Measurements from ENCODE around the gene APC2. TPM values are rescaled to one million over a fixed set of nuclear protein-coding genes. Genes with fewer than 3 reads are reported as not detected.

The APC2 gene
- polyA plus RNA-seq, 1 donor (not counting 4 experiments of a cell fraction or from before 2014, with no cell fraction given): 0.01 TPM

DNA sequence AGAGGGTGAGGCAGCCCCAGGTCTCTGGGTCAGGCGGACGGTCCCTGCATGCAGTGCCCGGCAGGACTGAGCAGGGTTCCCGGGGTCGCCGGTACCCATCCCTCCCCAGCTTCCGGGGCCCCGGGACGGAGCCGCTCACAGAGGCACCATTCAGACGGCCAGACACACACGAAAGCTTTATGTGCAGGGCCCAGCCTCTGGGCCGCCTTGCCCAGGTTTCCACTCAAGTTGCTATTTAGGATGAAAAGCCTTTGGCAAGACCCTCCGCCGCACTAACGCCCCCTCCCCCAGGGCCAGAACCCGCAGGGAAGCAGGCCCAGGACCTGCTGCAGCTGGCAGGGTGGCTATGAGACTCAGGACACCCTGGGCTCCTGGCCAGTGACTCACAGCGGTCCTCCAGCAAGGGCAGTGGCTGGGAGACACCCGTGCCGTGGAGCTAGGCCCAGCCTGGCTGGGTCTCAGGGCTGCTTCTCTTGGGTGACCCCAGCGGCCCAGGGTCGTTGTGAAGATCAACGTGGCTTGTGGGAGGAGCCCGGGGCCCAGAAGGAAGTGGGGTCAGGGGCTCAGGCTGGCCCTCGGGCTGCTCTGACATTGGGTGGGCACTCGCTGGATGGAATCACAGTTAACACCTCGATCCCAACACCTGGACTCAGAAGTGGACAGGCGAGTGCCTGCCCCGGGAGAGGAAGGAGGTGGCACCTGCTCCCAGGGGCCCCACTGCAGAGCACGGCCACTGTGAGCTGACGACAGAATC lies 24.3 kb downstream of the APC2 start:
- no peak overlapping the region for H3K4me2 ChIP-seq (ENCODE audit: control insufficient read depth, extremely low read depth, insufficient read depth, low read depth, low read length)
- H3K9ac ChIP-seq (ENCODE audit: control insufficient read depth, extremely low read depth, insufficient read depth, low read length): no peak overlapping the region
- TF ChIP-seq CTCF (optimal IDR thresholded peaks at IDR 0.05 in 1 of 3, IDR thresholded peaks at IDR 0.05 in 1 of 3, conservative IDR thresholded peaks at IDR 0.05 in 1 of 3; ENCODE audit: extremely low read depth in 1 of 3, insufficient read depth in 2 of 3, low read length in 3 of 3) (no peak), EZH2 (IDR thresholded peaks at IDR 0.05; ENCODE audit: low read length) (no peak)
- no peak overlapping the region for H3K27ac ChIP-seq (ENCODE audit: control insufficient read depth, insufficient read depth, low read length)
- no peak overlapping the region for H3K4me3 ChIP-seq (ENCODE audit: control insufficient read depth in 2 of 3, extremely low read depth in 1 of 3, insufficient read depth in 2 of 3, low read depth in 1 of 3, low read length in 3 of 3)
- H2AFZ ChIP-seq (ENCODE audit: control insufficient read depth, low read length): no peak overlapping the region
- no peaks in the 10 kb centered on the region for H3K9me3 ChIP-seq (ENCODE audit: control insufficient read depth, low read depth, low read length)
- peaks cover 26% of the 10 kb centered on the region for H3K79me2 ChIP-seq (ENCODE audit: control insufficient read depth, insufficient read depth, low read length)
- dilution Hi-C loops (cut with MboI; ENCODE audit: extremely low pct_ligation_motif_present, low sequenced_read_pairs): no loop called here
- H4K20me1 ChIP-seq (ENCODE audit: control insufficient read depth, extremely low read depth, insufficient read depth, low read length): peaks cover 9% of the 10 kb centered on the region
- H3K4me1 ChIP-seq (ENCODE audit: control insufficient read depth, extremely low read depth, insufficient read depth, low read length): peaks cover 19% of the 10 kb centered on the region
- DNase-seq (ENCODE audit: low read depth, low spot score) (no peak), FAIRE-seq (no peak)
- H3K9me1 ChIP-seq (ENCODE audit: control insufficient read depth, extremely low read depth, insufficient read depth, low read length): peaks cover 8% of the 10 kb centered on the region
- H3K36me3 ChIP-seq (ENCODE audit: control insufficient read depth in 2 of 2, extremely low read depth in 1 of 2, insufficient read depth in 2 of 2, low read length in 2 of 2): peaks cover 5 to 15% of the 10 kb centered on the region in 2 experiments
- peaks cover 19% of the 10 kb centered on the region for H3K27me3 ChIP-seq (ENCODE audit: control insufficient read depth, extremely low read depth, insufficient read depth, low read length)

DNA sequence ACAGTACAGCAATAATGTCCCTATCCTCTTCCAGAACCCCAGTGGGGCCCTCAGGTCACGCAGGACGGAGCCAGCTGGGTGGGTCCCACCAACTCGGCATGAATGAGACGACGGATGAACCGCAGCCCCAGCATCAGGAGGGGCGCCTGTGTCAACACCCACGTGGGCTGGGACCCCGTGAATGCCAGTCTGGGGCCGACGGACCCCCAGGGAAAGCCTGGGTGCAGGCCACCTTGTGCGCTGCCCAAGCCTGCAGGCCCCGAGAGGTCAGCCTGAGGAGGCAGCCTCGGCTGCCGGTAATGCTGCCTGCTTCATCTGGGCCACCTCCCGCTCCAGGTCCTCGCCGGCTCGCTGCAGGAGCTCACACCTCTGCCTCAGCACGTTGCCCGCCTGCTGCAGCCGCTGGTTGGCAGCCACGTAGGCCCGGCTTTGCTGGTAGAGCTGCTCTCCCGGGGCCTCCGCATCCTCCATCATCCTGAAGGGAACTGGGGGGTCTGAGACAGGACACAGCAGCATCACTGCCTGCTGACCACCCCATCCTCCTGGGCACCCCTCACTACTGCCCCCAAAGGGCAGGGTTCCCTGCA lies 24.9 kb downstream of the APC2 start:
- Histone ChIP-seq H4K20me1 (ENCODE audit: control insufficient read depth, extremely low read depth, insufficient read depth, low read length) (peaks cover 9% of the 10 kb centered on the region), H3K4me2 (ENCODE audit: control insufficient read depth, extremely low read depth, insufficient read depth, low read depth, low read length) (no peak overlapping the region), H3K9me1 (ENCODE audit: control insufficient read depth, extremely low read depth, insufficient read depth, low read length) (peaks cover 8% of the 10 kb centered on the region), H3K9ac (ENCODE audit: control insufficient read depth, extremely low read depth, insufficient read depth, low read length) (no peak overlapping the region), H3K36me3 (ENCODE audit: control insufficient read depth in 2 of 2, extremely low read depth in 1 of 2, insufficient read depth in 2 of 2, low read length in 2 of 2) (peaks cover 5 to 15% of the 10 kb centered on the region in 2 experiments), H3K4me1 (ENCODE audit: control insufficient read depth, extremely low read depth, insufficient read depth, low read length) (peaks cover 22% of the 10 kb centered on the region), H3K4me3 (ENCODE audit: control insufficient read depth in 2 of 3, extremely low read depth in 1 of 3, insufficient read depth in 2 of 3, low read depth in 1 of 3, low read length in 3 of 3) (no peak overlapping the region), H3K27me3 (ENCODE audit: control insufficient read depth, extremely low read depth, insufficient read depth, low read length) (peaks cover 16% of the 10 kb centered on the region), H3K79me2 (ENCODE audit: control insufficient read depth, insufficient read depth, low read length) (peaks cover 26% of the 10 kb centered on the region), H2AFZ (ENCODE audit: control insufficient read depth, low read length) (no peak overlapping the region), H3K27ac (ENCODE audit: control insufficient read depth, insufficient read depth, low read length) (no peak overlapping the region), H3K9me3 (ENCODE audit: control insufficient read depth, low read depth, low read length) (no peaks in the 10 kb centered on the region)
- DNase-seq (ENCODE audit: low read depth, low spot score) (no peak), FAIRE-seq (no peak)
- dilution Hi-C loops (cut with MboI; ENCODE audit: extremely low pct_ligation_motif_present, low sequenced_read_pairs): no loop called here
- TF ChIP-seq EZH2 (IDR thresholded peaks at IDR 0.05; ENCODE audit: low read length) (no peak), CTCF (optimal IDR thresholded peaks at IDR 0.05 in 1 of 3, IDR thresholded peaks at IDR 0.05 in 1 of 3, conservative IDR thresholded peaks at IDR 0.05 in 1 of 3; ENCODE audit: extremely low read depth in 1 of 3, insufficient read depth in 2 of 3, low read length in 3 of 3) (no peak)
